Measurements from ENCODE around the gene MICU2.
A peak's percentile ranks its signal among the peaks of the same experiment; 100 is the strongest.

Gene MICU2

GRCh38 chr13:21625366-21625765 is 21.4 kb upstream of the MICU2 start:
- peak; percentile 62 for TF ChIP-seq CTCF (IDR thresholded peaks at IDR 0.05)

- no peak for TF ChIP-seq CTCF (IDR thresholded peaks at IDR 0.05)
Measured at GRCh38 chr13:21620861-21621260, 16.9 kb upstream of the MICU2 start.

- TF ChIP-seq CTCF (IDR thresholded peaks at IDR 0.05) = no peak
Measured at GRCh38 chr13:21619633-21620220, 15.8 kb upstream of the MICU2 start.

GRCh38 chr13:21616880-21617279 is 12.9 kb upstream of the MICU2 start:
- no peak for TF ChIP-seq CTCF (IDR thresholded peaks at IDR 0.05)

GRCh38 chr13:21616205-21616866 is 12.4 kb upstream of the MICU2 start:
- TF ChIP-seq CTCF (IDR thresholded peaks at IDR 0.05) = no peak

GRCh38 chr13:21615427-21615826 is 11.5 kb upstream of the MICU2 start:
- TF ChIP-seq CTCF (IDR thresholded peaks at IDR 0.05) = no peak

GRCh38 chr13:21613791-21614190 is 9.8 kb upstream of the MICU2 start:
- no peak for TF ChIP-seq CTCF (IDR thresholded peaks at IDR 0.05)

All from LNCAP (cell line).